Measurements from ENCODE around the gene AFF2.

DNA sequence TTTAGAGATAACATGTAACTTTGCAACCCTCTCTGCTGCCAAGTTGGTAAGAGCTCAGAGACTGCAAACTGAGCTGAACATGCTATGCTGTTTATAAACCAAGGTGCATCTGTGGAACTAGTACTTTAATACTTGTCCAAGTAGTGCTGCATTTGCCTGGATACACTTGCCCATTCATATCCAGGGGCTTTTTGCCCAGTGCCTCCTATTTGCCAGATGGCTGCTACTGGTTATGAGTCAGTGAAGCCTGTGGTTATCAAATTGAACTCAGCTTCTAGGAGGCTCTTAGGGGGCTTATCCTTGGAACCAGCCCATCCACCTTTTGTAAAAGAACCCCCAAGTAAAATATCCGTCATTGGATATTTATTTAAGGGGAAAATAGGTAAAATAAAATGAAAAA is 79.6 kb downstream of the AFF2 start:
- TF ChIP-seq YY1 (IDR thresholded peaks at IDR 0.05; ENCODE audit: insufficient read depth, insufficient read length) (no peak), SUZ12 (IDR thresholded peaks at IDR 0.05; ENCODE audit: extremely low read depth, insufficient read depth, insufficient read length) (no peak), ZNF274 (IDR thresholded peaks at IDR 0.05; ENCODE audit: low read depth, low read length) (no peak)

All from NT2/D1 (cell line).